ENCODE data around the gene PGLYRP4.

The PGLYRP4 gene

DNA sequence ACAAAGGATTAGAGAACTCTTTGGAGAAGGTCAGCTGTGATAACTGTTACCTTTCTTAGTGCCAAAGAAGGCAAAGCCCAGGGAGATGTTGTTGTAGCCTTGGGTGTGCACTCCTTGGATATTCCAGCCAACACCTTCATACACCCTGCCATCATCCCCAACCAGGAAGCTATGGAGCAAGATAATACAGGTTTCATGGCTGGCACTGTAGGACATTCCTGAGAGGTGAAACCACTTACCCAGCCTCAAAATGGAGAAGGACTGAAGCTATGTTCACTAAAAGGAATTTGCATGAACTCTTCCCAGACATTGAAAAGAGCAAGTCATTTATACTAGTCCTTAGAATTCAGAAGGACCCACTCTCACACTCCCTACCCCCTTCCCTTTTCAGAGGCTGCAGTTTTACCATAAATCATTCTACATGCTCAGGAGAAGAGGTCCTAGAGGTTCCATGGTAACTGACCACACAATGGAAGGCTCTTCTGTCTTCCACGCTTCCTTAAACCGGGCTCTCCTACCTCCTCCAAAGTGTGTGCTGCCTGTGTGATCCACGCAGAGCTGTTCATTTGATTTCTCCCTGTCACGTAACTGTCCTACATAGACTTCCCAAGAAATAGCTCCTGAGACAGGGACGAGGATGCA lies 5.5 kb downstream of the PGLYRP4 start:
- no peak for DNase-seq (ENCODE audit: extremely low read depth, low read depth)
- TF ChIP-seq, protein P1, sequence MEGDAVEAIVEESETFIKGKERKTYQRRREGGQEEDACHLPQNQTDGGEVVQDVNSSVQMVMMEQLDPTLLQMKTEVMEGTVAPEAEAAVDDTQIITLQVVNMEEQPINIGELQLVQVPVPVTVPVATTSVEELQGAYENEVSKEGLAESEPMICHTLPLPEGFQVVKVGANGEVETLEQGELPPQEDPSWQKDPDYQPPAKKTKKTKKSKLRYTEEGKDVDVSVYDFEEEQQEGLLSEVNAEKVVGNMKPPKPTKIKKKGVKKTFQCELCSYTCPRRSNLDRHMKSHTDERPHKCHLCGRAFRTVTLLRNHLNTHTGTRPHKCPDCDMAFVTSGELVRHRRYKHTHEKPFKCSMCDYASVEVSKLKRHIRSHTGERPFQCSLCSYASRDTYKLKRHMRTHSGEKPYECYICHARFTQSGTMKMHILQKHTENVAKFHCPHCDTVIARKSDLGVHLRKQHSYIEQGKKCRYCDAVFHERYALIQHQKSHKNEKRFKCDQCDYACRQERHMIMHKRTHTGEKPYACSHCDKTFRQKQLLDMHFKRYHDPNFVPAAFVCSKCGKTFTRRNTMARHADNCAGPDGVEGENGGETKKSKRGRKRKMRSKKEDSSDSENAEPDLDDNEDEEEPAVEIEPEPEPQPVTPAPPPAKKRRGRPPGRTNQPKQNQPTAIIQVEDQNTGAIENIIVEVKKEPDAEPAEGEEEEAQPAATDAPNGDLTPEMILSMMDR (IDR thresholded peaks at IDR 0.05; ENCODE audit: low read depth, low read length) = no peak

DNA sequence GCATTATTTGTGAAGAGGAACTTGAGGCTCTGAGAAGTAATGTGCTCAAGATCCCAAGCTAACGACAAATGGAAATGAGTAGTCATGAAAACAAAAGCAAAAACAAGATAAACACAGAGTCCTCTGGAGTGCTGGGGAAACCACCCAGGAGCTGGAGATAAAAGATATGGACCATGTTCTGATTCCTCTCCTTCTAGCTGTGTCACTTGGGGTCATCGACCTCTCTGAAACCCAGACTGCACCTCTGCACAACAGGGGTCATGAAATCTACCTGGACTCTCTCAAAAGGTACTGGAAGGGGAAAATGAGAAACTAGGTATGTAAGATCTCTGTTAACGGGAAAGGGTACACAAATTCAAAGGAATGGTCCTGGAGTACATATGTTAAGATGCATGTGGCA lies 6.5 kb downstream of the PGLYRP4 start:
- DNase-seq (ENCODE audit: extremely low read depth, low read depth) = no peak
- TF ChIP-seq, protein P1 (IDR thresholded peaks at IDR 0.05; ENCODE audit: low read depth, low read length) = no peak

DNA sequence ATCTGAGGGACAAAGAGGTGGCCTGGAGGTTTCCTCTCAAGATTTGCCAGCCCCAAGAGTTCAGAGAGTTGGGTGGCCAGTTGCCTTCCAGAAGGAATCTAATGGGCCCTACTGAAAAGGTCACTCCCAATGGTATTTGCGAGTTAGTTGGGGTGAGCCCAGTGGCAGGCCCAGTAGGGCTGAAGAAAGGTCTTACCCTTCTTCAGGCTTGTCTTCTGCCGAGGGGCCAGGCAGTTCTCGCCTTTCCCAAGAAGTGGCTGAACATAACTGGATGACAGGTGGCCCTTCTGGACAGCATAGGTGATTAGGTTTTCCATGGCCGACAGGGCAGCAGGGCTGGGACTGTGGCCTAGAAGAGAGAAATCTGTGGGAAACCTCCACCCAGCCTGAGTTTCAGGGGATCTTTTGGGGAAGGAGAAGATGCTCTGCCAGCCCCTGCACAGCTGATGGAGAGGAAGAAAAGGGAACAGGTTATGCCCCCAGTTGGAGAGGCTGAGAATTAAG lies 7.2 kb downstream of the PGLYRP4 start:
- TF ChIP-seq, protein P1 (IDR thresholded peaks at IDR 0.05; ENCODE audit: low read depth, low read length) = no peak
- DNase-seq (ENCODE audit: extremely low read depth, low read depth) = no peak

DNA sequence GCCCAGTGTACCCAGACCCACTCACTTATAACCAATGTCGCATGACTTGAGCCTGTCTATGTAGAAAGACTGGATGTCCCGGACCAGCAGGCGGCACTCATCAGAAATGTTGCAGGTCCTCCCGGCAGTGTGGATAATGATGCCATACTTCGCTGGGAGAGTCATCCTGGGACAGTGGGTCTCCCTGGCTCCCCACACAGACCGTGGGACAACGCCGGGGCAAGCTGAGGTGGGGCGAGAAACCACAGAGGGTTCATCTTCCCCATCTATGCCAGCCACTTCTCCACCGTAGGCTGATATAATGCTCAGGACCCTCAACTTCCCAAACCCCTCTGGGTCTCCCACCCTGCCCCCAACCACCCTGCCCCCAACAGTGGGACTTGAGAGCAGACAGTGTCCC lies 8.3 kb downstream of the PGLYRP4 start:
- no peak for DNase-seq (ENCODE audit: extremely low read depth, low read depth)
- TF ChIP-seq, protein P1 (IDR thresholded peaks at IDR 0.05; ENCODE audit: low read depth, low read length) = no peak

DNA sequence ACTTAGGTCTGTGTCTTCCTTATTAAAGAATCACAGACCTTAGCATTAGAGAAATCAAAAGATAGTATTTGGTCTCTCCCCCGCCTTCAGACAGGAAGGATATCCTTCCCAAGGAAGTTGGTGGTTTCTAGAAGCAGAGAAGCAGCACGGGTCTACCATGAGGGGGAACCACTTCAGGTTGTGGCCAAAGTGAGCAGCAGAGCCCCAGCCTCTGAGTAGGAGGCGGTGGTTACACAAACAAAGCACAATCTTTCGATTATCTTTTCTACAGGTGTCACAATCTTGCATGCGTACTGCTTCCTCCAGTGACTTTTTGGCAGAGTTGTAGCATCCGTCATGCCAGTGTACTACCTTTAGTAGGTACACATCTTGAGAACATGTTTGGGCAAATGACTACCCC lies 8.8 kb downstream of the PGLYRP4 start:
- TF ChIP-seq, protein P1 (IDR thresholded peaks at IDR 0.05; ENCODE audit: low read depth, low read length) = no peak
- DNase-seq (ENCODE audit: extremely low read depth, low read depth) = no peak

DNA sequence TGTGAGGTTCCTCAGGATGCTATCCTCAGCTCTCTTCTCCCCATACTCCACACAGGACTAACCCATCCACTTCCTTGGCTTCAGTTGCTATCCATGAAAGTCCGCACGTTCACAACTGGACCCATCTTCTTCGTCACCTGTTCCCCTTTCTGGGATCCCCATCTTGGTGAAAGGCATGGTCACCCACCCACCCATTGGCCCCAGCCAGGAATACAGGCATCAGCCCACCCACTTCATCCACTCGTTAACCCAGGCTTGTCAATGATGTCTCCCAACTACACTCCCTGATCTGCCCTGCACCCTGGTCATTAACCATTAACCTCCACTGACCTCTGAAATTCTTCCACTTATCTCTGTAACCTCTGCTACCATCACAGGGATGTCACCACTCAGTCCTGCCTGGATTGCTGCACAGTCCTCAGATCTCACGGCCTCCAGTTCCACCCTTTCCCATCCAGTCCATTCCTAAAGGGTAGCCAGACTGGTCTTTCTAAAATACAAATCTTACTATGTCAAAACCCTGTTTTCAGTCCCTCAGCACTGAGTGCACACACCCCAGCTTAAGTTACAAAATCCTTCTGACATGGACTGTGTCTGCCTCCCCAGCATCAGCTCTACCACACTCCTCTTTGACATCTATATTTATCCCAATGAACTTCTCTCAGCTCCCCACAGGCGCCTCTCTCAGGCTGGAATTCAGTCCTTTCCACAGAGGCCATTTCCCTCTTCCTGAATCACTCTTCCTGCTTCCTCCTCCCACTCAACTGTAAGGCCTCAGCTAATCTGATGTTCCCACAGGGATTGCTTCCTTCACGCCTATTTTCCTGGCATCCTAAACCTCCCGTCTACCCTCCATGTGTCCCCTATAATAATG lies 10.4 kb downstream of the PGLYRP4 start:
- TF ChIP-seq, protein P1 (IDR thresholded peaks at IDR 0.05; ENCODE audit: low read depth, low read length) = no peak
- DNase-seq (ENCODE audit: extremely low read depth, low read depth) = no peak

DNA sequence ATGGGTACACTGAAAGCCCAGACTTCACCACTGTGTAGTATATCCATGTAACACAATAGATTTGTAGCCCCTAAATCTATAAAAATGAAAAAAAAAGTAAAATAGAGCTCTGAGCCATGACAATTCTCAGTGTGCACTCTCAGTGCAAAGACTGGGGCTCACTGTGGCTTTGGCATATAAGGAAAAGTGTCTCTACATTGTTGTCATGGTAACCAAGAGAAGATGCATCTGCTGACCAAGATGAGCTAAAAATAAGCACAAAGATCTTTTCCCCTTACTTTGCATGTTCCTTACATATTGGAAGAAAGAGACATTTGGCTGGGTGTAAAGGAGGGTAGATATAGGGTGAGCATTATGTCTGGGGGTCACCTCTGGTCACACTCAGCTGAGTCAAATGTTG lies 12.0 kb downstream of the PGLYRP4 start:
- TF ChIP-seq, protein P1 (IDR thresholded peaks at IDR 0.05; ENCODE audit: low read depth, low read length) = no peak
- DNase-seq (ENCODE audit: extremely low read depth, low read depth) = no peak

Measured in AG09319 (cell line).